DMS53 treated with DMSO at 0.1 percent for 48 hours (cell line): ENCODE results near the gene SUPT3H.

Experiments used
- DNase-seq: peaks from one replicate; lab custom pipeline; 2025; ENCODE audit not compliant: unreplicated experiment; lab: John Stamatoyannopoulos, UW

The SUPT3H gene

DNA sequence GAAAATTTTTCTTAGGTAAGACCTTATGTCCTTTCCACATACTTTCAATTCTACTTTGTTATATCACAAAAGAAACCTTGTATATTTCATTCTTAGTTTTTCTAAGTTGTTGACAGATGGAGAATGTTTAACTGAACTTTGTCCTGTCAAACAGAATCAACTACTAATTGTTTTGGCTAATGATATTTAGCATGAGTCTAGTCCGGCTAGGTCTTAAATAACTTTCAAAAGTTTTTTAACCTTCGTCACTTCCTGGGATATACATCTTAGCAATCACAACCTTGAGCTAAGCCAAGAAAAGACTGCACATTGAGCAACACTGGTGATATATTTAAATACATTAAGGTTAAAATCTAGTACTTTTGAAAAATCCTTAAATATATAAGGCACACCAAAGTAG, 112.5 kb downstream of the SUPT3H start:
- DNase-seq, result no peak

DNA sequence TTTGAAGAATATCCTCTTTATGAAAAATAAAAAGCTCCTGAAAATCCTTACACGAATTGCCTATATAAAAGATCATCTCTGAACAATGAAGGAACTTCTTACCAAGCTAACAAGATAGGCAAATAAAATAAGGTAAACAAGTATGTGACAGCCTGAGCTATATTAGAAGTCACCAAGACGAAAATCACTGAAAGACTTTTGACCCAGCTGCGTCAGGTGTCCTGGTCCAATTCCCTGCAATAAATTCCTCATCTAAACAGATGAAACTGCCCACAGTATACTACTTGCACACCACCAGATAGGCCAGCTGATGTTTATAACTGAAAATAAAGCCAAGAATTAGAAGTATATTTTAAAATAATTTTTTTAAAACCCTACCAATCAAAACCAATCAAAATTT, 117.0 kb downstream of the SUPT3H start:
- DNase-seq, result no peak

GRCh38 chr6:45256697-45257695, 120.7 kb downstream of the SUPT3H start:
- no peak for DNase-seq

DNA sequence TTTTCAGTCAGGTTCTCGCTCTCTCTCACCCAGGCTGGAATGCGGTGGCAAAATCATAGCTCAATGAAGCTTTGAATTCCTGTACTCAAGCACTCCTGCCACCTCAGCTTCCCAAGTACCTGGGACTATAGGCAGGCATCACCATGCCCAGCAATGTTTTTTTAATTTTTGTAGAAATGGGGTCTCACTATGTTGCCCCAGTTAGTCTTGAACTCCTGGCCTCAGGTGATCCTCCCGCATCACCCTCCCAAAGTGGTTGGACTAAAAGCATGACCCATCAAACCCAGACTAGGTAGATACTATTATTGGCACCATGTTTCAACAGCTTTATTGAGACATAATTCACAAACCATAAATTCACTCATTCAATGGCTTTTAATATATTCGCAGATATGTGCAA, 122.3 kb downstream of the SUPT3H start:
- no peak for DNase-seq

GRCh38 chr6:45254253-45254652, 123.5 kb downstream of the SUPT3H start:
- DNase-seq, result no peak

DNA sequence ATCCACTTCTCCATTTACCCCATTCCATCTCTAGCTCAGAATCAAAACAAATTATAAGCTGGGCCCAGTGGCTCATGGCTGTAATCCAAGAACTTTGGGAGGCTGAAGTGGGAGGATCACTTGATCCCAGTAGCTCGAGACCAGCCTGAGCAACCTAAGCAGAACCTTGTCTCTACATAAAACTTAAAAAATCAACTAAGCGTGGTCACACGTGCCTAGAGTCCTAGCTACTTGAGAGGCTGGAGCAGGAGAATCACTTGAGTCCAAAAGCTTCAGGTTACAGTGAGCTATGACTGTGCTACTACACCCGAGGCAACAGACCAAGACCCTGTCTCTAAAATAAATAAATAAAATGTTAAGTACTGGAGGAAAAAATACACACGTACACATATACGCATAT, 124.3 kb downstream of the SUPT3H start:
- no peak for DNase-seq

DNA sequence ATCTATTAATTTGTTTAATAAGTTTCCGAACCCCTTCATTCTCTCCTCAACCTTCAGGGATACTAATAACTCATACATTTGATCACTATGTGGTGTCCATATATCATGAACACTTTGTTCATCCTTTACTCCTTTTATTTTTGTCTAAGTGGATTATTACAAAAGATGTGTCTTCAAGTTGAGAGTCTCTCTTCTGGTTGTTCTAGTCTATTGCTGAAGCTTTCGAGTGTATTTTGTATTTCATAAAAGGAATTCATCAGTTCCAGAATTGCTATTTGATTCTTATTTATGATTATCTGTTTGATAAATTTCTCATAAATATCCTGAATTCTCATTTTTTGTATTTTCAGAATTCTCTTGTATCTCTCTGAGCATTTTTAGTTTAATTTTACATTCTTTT, 146.1 kb downstream of the SUPT3H start:
- no peak for DNase-seq

- DNase-seq, result no peak
Observed at GRCh38 chr6:45229416-45229815, 148.3 kb downstream of the SUPT3H start.

DNA sequence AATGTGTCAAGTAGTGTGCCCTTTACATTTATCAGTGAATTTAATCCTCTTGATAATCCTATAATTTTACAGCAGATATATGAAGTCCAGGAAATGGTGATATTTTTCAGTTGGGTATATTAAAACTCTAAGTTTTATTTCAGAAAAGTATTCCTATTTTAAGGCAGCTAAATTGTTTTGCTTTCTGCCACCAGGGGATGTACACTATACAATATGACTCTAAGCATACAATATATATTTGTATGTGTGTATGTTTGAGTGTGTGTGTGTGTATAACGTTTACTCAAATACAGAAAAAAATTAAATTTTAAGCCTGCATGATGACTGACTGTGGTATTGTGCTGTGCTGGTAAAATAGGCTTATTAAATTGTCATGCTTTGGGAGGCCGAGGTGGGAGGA, 151.7 kb downstream of the SUPT3H start:
- DNase-seq, result no peak

GRCh38 chr6:45222380-45222779, 155.4 kb downstream of the SUPT3H start:
- DNase-seq, result no peak

GRCh38 chr6:45215759-45216158, 162.0 kb downstream of the SUPT3H start:
- DNase-seq, result no peak

DNA sequence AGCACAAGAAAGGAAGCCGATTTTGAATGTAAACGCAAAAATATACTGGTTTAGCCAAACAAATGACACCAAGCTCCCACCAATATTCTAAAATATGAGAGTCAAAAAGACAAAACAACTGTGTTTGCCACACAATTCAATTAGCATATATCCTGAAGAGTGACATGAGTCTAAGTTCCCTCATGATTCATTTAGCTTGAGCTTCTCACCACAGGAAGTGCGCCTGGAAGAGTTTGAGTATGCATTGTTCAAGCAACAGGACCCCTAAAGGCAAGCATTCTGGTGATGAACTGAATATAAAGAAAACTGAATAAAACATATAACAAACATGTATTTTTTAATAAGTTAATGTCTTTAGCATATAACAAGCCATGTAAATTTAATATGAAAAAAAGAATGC, 164.8 kb downstream of the SUPT3H start:
- DNase-seq, result no peak

- DNase-seq, result no peak
Observed at GRCh38 chr6:45209762-45210161, 168.0 kb downstream of the SUPT3H start.

DNA sequence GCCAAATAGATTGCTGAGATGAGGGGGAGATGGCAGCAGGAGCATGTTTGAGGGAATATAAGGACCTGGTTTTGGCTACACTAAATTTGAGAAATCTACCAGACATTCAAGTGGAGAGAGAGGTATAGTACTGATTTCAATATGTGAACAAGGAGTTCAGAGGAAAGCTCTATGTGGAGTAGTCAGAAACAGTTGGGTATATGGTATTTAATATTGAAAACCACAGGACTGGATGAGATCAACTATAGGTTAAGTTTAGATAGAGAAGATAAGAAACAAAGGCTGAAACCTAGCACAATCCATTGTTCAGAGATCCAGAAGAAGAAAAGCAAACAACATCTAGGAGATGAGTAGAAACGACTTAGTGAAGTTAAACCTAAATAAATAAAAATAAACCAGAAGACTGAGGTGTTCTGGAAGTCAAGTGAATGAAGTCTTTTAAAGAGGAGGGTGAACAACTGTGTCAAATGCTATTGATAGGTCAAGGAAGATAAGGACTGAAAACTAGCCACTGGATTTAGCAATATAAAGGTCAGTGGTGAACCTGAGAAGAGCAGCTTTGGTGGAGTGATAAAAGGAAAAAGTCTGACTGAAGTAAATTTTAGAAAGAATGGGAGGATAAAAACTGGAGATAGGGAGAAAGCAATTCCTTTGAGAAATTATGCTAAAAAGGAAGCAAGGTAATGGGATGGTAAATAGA, 170.8 kb downstream of the SUPT3H start:
- DNase-seq, result no peak

DNA sequence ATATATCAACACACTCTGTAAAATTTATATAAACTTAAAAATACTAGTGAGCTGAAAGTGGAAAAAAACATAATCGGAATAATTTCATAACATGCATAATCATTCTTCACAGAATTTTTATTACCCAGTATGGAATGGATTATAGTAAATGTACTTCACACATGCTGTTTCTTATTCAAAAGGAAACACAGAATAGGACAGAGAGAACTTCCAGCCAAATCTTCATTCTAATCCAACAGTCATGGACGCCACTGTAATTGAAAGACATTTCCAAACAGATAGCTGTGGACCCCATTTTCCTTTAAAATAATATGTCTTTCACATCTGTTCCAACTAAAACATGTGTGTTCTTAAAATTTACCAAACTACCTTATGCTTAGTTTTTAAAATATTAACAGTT, 176.2 kb downstream of the SUPT3H start:
- no peak for DNase-seq

GRCh38 chr6:45200510-45200909, 177.2 kb downstream of the SUPT3H start:
- DNase-seq, result no peak

GRCh38 chr6:45199554-45199953, 178.2 kb downstream of the SUPT3H start:
- DNase-seq, result no peak

DNA sequence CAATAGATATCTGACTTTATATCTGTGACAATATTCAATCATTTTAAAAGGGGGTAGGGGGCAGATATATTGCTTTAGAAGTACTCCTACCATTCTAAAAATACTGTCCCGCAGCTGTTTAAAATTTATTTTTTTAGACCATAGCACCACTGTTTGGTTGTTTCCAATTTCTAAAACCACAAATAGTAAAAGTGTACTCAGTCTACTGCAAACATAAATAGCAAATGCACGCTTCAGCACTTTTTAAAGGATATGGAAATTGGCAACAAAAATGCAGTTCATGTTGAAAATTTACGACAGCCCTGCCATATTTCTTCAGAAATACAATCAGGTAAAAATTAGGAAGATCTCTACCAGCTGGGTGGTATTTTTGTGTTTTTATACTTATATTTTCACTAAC, 181.6 kb downstream of the SUPT3H start:
- DNase-seq, result no peak

DNA sequence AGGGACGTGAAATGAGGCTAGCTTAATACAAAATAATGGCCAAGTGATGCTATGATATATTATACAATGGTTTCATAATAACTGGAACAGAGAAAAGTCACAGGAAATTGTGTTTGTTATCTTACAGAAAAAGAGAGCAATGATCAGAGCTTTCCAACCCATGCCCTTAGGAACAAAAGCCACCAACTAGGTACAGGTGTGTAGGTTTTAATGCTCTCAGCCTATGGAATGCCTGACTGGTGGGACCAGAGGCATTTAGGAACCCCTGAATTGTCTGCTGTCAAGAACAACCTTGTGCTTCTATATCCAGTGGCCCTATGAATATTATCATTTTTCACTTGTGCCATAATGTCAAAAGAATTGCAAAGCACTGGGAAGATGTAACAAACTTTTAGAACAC, 182.6 kb downstream of the SUPT3H start:
- no peak for DNase-seq

- DNase-seq, result no peak
Observed at GRCh38 chr6:45192556-45192955, 185.2 kb downstream of the SUPT3H start.

GRCh38 chr6:45191414-45191813, 186.3 kb downstream of the SUPT3H start:
- no peak for DNase-seq

DNA sequence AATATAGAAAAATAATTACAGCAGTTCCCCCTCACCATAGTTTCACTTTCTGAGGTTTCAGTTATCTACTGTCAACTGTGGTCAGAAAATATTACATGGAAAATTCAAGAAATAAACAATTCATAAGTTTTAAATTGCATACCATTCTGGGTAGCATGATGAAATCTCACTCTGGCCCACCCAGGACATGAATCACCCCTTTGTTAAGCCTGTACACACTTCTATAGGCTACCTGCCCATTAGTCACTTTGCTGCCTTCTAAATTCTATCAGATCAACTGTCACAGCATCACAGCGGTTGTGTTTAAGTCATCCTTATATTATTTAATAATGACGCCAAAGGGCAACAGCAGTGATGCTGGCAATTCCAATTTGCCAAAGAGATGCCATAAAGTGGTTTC, 189.9 kb downstream of the SUPT3H start:
- DNase-seq, result no peak
